K562 (cell line): Measurements from ENCODE around the gene ATP5MK. TPM values are rescaled to one million over a fixed set of nuclear protein-coding genes. Genes with fewer than 3 reads are reported as not detected.

Experiments used
- ATF1 ChIP-seq, 2 experiments: fragments of 450-650 bp in 1 of 2; IDR thresholded peaks; 2 replicates each; pipeline ENCODE4 v1.6.1; 2016; ENCODE audit warnings: missing compliant biosample characterization in 1 of 2, missing genetic modification characterization in 1 of 2
- FOXA3 ChIP-seq, 2 experiments: fragments of 450-650 bp in 1 of 2; sonication (generic) in 1 of 2; formaldehyde crosslinking; IDR thresholded peaks in 1 of 2; conservative IDR thresholded peaks in 1 of 2; 2 replicates each; pipeline versions ENCODE4 v1.4.0 to v1.8.0; 2020 to 2022; ENCODE audit warnings: mild to moderate bottlenecking in 2 of 2, missing genetic modification reagents in 1 of 2
- FOXO4 ChIP-seq: fragments of 450-650 bp; formaldehyde crosslinking; IDR thresholded peaks from 2 replicates; pipeline ENCODE4 v1.4.0; 2020; ENCODE audit warnings: mild to moderate bottlenecking, moderate library complexity
- HCFC1 ChIP-seq: IDR thresholded peaks from 2 replicates; pipeline ENCODE4 v1.6.1; 2012; ENCODE audit warnings: low read depth, low read length, improper control_type of control experiment
- HMGN3 ChIP-seq: IDR thresholded peaks from 2 replicates; pipeline ENCODE4 v1.6.1; 2011; ENCODE audit warnings: borderline replicate concordance, low read depth, mild to moderate bottlenecking, mixed read lengths, low read length; ENCODE audit not compliant: insufficient read length; ENCODE audit errors: extremely low read depth
- IRF2 ChIP-seq: sonication (generic); formaldehyde crosslinking; IDR thresholded peaks from 2 replicates; pipeline ENCODE4 v1.8.1; 2022; ENCODE audit warnings: mild to moderate bottlenecking, missing genetic modification reagents
- MBD1 ChIP-seq: fragments of 250-450 bp; sonication (Bioruptor Pico); IDR thresholded peaks from 2 replicates; pipeline ENCODE4 v1.8.0; 2022; ENCODE audit warnings: inconsistent platforms
- MXD1 ChIP-seq: fragments of 250-450 bp; sonication (Bioruptor Pico); IDR thresholded peaks from 2 replicates; pipeline ENCODE4 v1.8.0; 2021; ENCODE audit warnings: borderline replicate concordance, mild to moderate bottlenecking, moderate library complexity; ENCODE audit not compliant: poor library complexity, severe bottlenecking
- NR0B1 ChIP-seq: fragments of 450-650 bp; IDR thresholded peaks from one replicate; pipeline ENCODE4 v1.6.1; 2018; ENCODE audit warnings: mild to moderate bottlenecking, moderate library complexity; ENCODE audit not compliant: partially characterized antibody
- SIN3A ChIP-seq, 2 experiments: fragments of 150-350 bp in 1 of 2; IDR thresholded peaks; 2 replicates each; pipeline ENCODE4 v1.6.1; 2011 to 2016; ENCODE audit warnings: borderline replicate concordance in 2 of 2, low read depth in 2 of 2, low read length in 2 of 2, mild to moderate bottlenecking in 2 of 2, moderate library complexity in 2 of 2; ENCODE audit not compliant: control insufficient read depth in 1 of 2
- VEZF1 ChIP-seq: fragments of 200-800 bp; sonication (Bioruptor generic); IDR thresholded peaks from 2 replicates; pipeline ENCODE4 v1.6.1; 2017; ENCODE audit warnings: missing genetic modification characterization, missing compliant biosample characterization
- ZBTB33 ChIP-seq: sonication (generic); formaldehyde crosslinking; IDR thresholded peaks from 2 replicates; pipeline ENCODE4 v1.8.1; 2023; ENCODE audit warnings: mild to moderate bottlenecking, missing genetic modification reagents
- ZEB2 ChIP-seq: fragments of 450-650 bp; IDR thresholded peaks from 2 replicates; pipeline ENCODE4 v1.6.1; 2016
- ZNF143 ChIP-seq: sonication (generic); formaldehyde crosslinking; IDR thresholded peaks from 2 replicates; pipeline ENCODE4 v1.9.0; 2022; ENCODE audit warnings: mild to moderate bottlenecking, missing genetic modification reagents
- ZNF347 ChIP-seq: fragments of 450-650 bp; formaldehyde crosslinking; IDR thresholded peaks from 2 replicates; pipeline ENCODE4 v1.4.0; 2020; ENCODE audit warnings: low read depth, mild to moderate bottlenecking, moderate library complexity
- ZNF785 ChIP-seq: fragments of 250-450 bp; sonication (Bioruptor Pico); IDR thresholded peaks from 2 replicates; pipeline ENCODE4 v1.4.0; 2020; ENCODE audit warnings: mild to moderate bottlenecking
- polyA plus RNA-seq, 8 experiments: library from polyadenylated mRNA; depleted of rRNA in 4 of 8; stranded (reverse) in 5 of 8; unstranded in 3 of 8; fragments of >200 nt; fragmentation: Nextera tagmentation in 2 of 8; fragmentation: Illumina TruSeq in 1 of 8; extraction: Ambion mirVana in 2 of 8; extraction: Trizol in 1 of 8; gene quantifications; 2 replicates each; pipeline versions ENCODE4 v1.2.1 to v1.2.3, GENCODE V29; 2011 to 2014; ENCODE audit warnings: inconsistent platforms in 1 of 8, missing spikeins in 1 of 8
- total RNA-seq, 7 experiments: library from RNA; depleted of rRNA in 6 of 7; stranded (reverse); fragments of >200 nt in 6 of 7; fragmentation: Illumina TruSeq in 2 of 7; extraction: Trizol in 2 of 7; gene quantifications; 2 replicates each; pipeline versions ENCODE4 v1.2.1 to v1.2.3, GENCODE V29; 2011 to 2021; ENCODE audit warnings: low replicate concordance in 1 of 7

ATP5MK gene
- total and polyA plus RNA-seq, 9 of the 15 experiments (the other 6 are each of a cell fraction or from before 2014, with no cell fraction given) = 182 to 1,810 (median 741) TPM

- TF ChIP-seq ZBTB33 (CRISPR knock-in tag) (no peak), HCFC1 (peak; percentile 84), SIN3A (IDR thresholded peaks at IDR 0.05; ENCODE audit: borderline replicate concordance in 2 of 2, control insufficient read depth in 1 of 2, low read depth in 2 of 2, low read length in 2 of 2) (0 out of 4 replicates have a peak, but pooled peaks of 1 of the 2 experiments have one; percentile 30), ZNF785 (no peak), ZNF347 (CRISPR knock-in tag) (no peak), IRF2 (CRISPR knock-in tag) (no peak), MXD1 (CRISPR knock-in tag) (no peak), FOXA3 (CRISPR knock-in tag; conservative IDR thresholded peaks at IDR 0.05 in 1 of 2, IDR thresholded peaks at IDR 0.05 in 1 of 2) (no peak), FOXO4 (CRISPR knock-in tag) (no peak), ATF1 (CRISPR knock-in tag; IDR thresholded peaks at IDR 0.05) (no peak), ATF1 (tag; IDR thresholded peaks at IDR 0.05) (no peak; the same call in 1 of the 2 replicates), MBD1 (CRISPR knock-in tag) (no peak), NR0B1 (no peak), VEZF1 (no peak), ZEB2 (no peak), ZNF143 (CRISPR knock-in tag) (peak; percentile 71), HMGN3 (no peak)
These were observed 45.6 kb downstream of the ATP5MK start, which contains the start of gene PCGF6 (continued) for GRCh38 chr10:103350517-103351260.
